GM21528 (cell line): ENCODE results near the gene CNPY1.
A peak's percentile ranks its signal among the peaks of the same experiment; 100 is the strongest.
"Not testable (repeated sequence)": the region's sequence is repeated elsewhere in the genome, so short reads cannot be mapped to it uniquely, and the experiment has no call there.

Experiments
- ATAC-seq: cut with Tn5 transposase; IDR thresholded peaks from one replicate; pipeline ENCODE4 v1.9.1; 2021; ENCODE audit warnings: mild to moderate bottlenecking, moderate library complexity; ENCODE audit not compliant: unreplicated experiment, low FRiP score

Gene CNPY1

GRCh38 chr7:155536451-155536850 lies 9.9 kb downstream of the CNPY1 start:
- ATAC-seq, result no peak

- no peak for ATAC-seq
Measured at GRCh38 chr7:155534691-155535090, 11.7 kb downstream of the CNPY1 start.

GRCh38 chr7:155533827-155534690 lies 12.3 kb downstream of the CNPY1 start:
- ATAC-seq, result peak; percentile 63

GRCh38 chr7:155533120-155533826 lies 13.1 kb downstream of the CNPY1 start:
- no peak for ATAC-seq

GRCh38 chr7:155532792-155533119 lies 13.6 kb downstream of the CNPY1 start:
- no peak for ATAC-seq

GRCh38 chr7:155531681-155532080 lies 14.7 kb downstream of the CNPY1 start:
- no peak for ATAC-seq

GRCh38 chr7:155530601-155531000 lies 15.8 kb downstream of the CNPY1 start:
- no peak for ATAC-seq

- ATAC-seq, result no peak
Measured at GRCh38 chr7:155529845-155530244, 16.5 kb downstream of the CNPY1 start.

- no peak for ATAC-seq
Measured at GRCh38 chr7:155529346-155529745, 17.0 kb downstream of the CNPY1 start.

GRCh38 chr7:155527664-155528063 lies 18.7 kb downstream of the CNPY1 start:
- ATAC-seq, result no peak

GRCh38 chr7:155526225-155526624 lies 20.1 kb downstream of the CNPY1 start:
- no peak for ATAC-seq

GRCh38 chr7:155524018-155524556 lies 22.3 kb downstream of the CNPY1 start:
- ATAC-seq, result no peak

GRCh38 chr7:155523168-155523675 lies 23.1 kb downstream of the CNPY1 start:
- ATAC-seq, result no peak

- ATAC-seq, result no peak
Measured at GRCh38 chr7:155521743-155522398, 24.5 kb downstream of the CNPY1 start.

GRCh38 chr7:155521007-155521742 lies 25.2 kb downstream of the CNPY1 start:
- no peak for ATAC-seq

GRCh38 chr7:155520114-155520513 lies 26.2 kb downstream of the CNPY1 start:
- no peak for ATAC-seq

GRCh38 chr7:155519358-155519757 lies 27.0 kb downstream of the CNPY1 start:
- ATAC-seq, result not testable (repeated sequence)

GRCh38 chr7:155518633-155519032 lies 27.7 kb downstream of the CNPY1 start:
- no peak for ATAC-seq

GRCh38 chr7:155517969-155518368 lies 28.4 kb downstream of the CNPY1 start:
- no peak for ATAC-seq

GRCh38 chr7:155517452-155517851 lies 28.9 kb downstream of the CNPY1 start:
- no peak for ATAC-seq
